ENCODE data around the gene DDIT3. TPM values are rescaled to one million over a fixed set of nuclear protein-coding genes. Genes with fewer than 3 reads are reported as not detected.

Gene DDIT3
- total RNA-seq, 1 experiment from 2014 or later = 84.7 TPM

GRCh38 chr12:57473886-57474285 is 46.4 kb downstream of the DDIT3 start:
- H2AFZ ChIP-seq (ENCODE audit: low read depth, low read length, poor library complexity, severe bottlenecking) = no peak overlapping the region
- ChIA-PET POLR2A (no interaction called here), RAD21 (ENCODE audit: low non-redundant PET in 1 of 2, low total read pairs in 2 of 2, uncharacterized antibody in 2 of 2, unreplicated experiment in 2 of 2) (no interaction called here), CTCF (no interaction called here)
- no TSS peak for BruUV-seq (replicated peaks)
- no peaks in the 10 kb centered on the region for H3K9me2 ChIP-seq (ENCODE audit: insufficient read depth)
- H3K9ac ChIP-seq (ENCODE audit: low read length) = no peak overlapping the region
- no peaks in the 10 kb centered on the region for H4K20me1 ChIP-seq (ENCODE audit: insufficient read depth)
- H3K4me3 ChIP-seq (replicated peaks in 1 of 2; ENCODE audit: low read depth in 1 of 2, low read length in 2 of 2) = no peak overlapping the region
- no peak overlapping the region for H3K4me2 ChIP-seq (ENCODE audit: low read length)
- H3K4me1 ChIP-seq (ENCODE audit: control insufficient read depth in 1 of 2, insufficient read depth in 2 of 2, low read length in 2 of 2) = peaks cover 0 to 16% of the 10 kb centered on the region in 2 experiments; a peak in 2 of 4 replicates
- no peaks in the 10 kb centered on the region for H3K79me2 ChIP-seq (ENCODE audit: insufficient read depth, low read length)
- peaks cover 23% of the 10 kb centered on the region; the same call in 1 of the 2 replicates for H3K27me3 ChIP-seq (ENCODE audit: insufficient read depth, low read length)
- intact Hi-C loops (cut with micrococcal nuclease) = no loop called here
- no peaks in the 10 kb centered on the region for H3K36me3 ChIP-seq (ENCODE audit: control insufficient read depth in 1 of 2, insufficient read depth in 2 of 2, low read length in 2 of 2)
- TF ChIP-seq CBX3 (IDR thresholded peaks at IDR 0.05; ENCODE audit: low read depth) = no peak
- TF ChIP-seq ELF1 (IDR thresholded peaks at IDR 0.05; ENCODE audit: borderline replicate concordance, low read depth) = no peak
- TF ChIP-seq RAD21 (IDR thresholded peaks at IDR 0.05; ENCODE audit: low read depth) = no peak
- TF ChIP-seq ZBTB33 (IDR thresholded peaks at IDR 0.05; ENCODE audit: extremely low read depth, insufficient replicate concordance, low read length) = no peak
- TF ChIP-seq CTCF (IDR thresholded peaks at IDR 0.05 in 2 of 3, conservative IDR thresholded peaks at IDR 0.05 in 1 of 3; ENCODE audit: borderline replicate concordance in 1 of 3, insufficient read depth in 1 of 3, low read depth in 2 of 3, low read length in 2 of 3) = no peak
- TF ChIP-seq ZFX (IDR thresholded peaks at IDR 0.05) = no peak
- no peak for TF ChIP-seq SP1 (IDR thresholded peaks at IDR 0.05; ENCODE audit: low read depth)
- TF ChIP-seq POLR2A (IDR thresholded peaks at IDR 0.05; ENCODE audit: borderline replicate concordance, extremely low read depth, insufficient read depth, insufficient read length) = no peak
- TF ChIP-seq REST (IDR thresholded peaks at IDR 0.05; ENCODE audit: low read depth) = no peak
- TF ChIP-seq ATF3 (IDR thresholded peaks at IDR 0.05) = no peak
- TF ChIP-seq EZH2phosphoT487 (IDR thresholded peaks at IDR 0.05; ENCODE audit: borderline replicate concordance) = no peak
- no peak for TF ChIP-seq JUND (IDR thresholded peaks at IDR 0.05)
- no peak for TF ChIP-seq YY1 (IDR thresholded peaks at IDR 0.05; ENCODE audit: extremely low read depth, insufficient replicate concordance, low read depth, low read length)
- no peak for TF ChIP-seq SRF (IDR thresholded peaks at IDR 0.05; ENCODE audit: low read depth)
- TF ChIP-seq TCF7L2 (IDR thresholded peaks at IDR 0.05; ENCODE audit: borderline replicate concordance, extremely low read depth, insufficient read depth, insufficient read length) = no peak
- TF ChIP-seq FOSL1 (IDR thresholded peaks at IDR 0.05; ENCODE audit: low read depth) = no peak
- TF ChIP-seq ZNF274 (IDR thresholded peaks at IDR 0.05; ENCODE audit: low read depth, low read length) = no peak
- no peak for TF ChIP-seq POLR2AphosphoS5 (IDR thresholded peaks at IDR 0.05; ENCODE audit: low read depth, low read length)
- TF ChIP-seq SIN3A (IDR thresholded peaks at IDR 0.05; ENCODE audit: low read depth) = no peak
- TF ChIP-seq EGR1 (IDR thresholded peaks at IDR 0.05; ENCODE audit: low read depth) = no peak
- H3K27ac ChIP-seq (ENCODE audit: low read depth, low read length) = no peak overlapping the region
- DNase-seq (ENCODE audit: low read depth, low spot score) = no peak
- ATAC-seq = no peak
- H3K9me3 ChIP-seq (ENCODE audit: control insufficient read depth in 1 of 2, insufficient read depth in 1 of 2, low read depth in 1 of 2, low read length in 2 of 2) = no peaks in the 10 kb centered on the region

All from HCT116 (cell line).